ENCODE results near the gene PSPH. TPM values are rescaled to one million over a fixed set of nuclear protein-coding genes. Genes with fewer than 3 reads are reported as not detected.
"Not testable (repeated sequence)": the region's sequence is repeated elsewhere in the genome, so short reads cannot be mapped to it uniquely, and the experiment has no call there.

The PSPH gene
- polyA plus RNA-seq, 1 donor from 2014 or later, result 5.6 TPM

- no peak overlapping the region for H3K4me3 Mint-ChIP-seq
- peaks cover 3% of the 10 kb centered on the region for H3K36me3 Mint-ChIP-seq
- no peaks in the 10 kb centered on the region for H3K9me3 Mint-ChIP-seq
- H3K27ac Mint-ChIP-seq, result no peak overlapping the region
- H3K27me3 Mint-ChIP-seq, result no peaks in the 10 kb centered on the region
- peaks cover 0 to 3% (median 0%) of the 10 kb centered on the region in 3 donors for H3K4me1 Mint-ChIP-seq
Measured at GRCh38 chr7:56040730-56041129, 10.5 kb downstream of the PSPH start.

DNA sequence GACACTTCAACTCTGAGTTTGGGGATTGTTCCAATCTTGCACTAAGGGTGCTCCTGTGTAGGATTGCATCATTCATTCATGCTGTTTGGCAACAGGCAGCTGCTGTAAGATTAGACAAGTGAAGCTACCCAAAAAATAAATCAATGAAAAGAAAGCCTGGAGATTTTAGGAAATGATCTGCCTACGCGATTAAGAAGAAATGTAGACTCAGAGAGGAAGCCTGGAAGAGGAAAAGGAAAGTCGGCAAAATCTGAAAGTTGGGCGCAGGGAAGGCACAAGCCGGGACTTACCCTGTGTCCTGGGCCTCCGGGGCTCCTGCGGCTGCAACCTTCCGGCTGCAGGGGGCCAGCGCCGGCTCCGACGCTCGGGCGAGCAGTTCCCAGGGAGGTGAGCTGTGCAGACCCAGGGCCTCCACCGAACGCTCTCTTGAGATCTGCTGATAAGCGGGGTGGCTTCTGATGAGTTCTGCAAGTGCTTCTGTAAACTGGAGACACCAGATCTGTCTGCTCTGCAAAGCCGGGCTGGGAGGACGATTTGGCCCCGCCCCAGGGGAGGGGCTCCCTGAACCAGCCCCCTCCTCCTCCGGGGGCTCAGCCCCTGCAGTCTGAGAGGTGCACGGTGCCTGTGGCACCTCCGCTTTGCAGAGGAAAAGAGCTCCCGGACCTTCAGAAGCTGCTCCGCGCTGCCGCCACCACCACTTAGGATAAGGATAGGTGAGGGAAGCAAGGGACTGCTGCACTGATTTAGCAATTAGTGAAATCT, 17.4 kb downstream of the PSPH start:
- Mint-ChIP-seq H3K4me1 (peaks cover 0 to 5% (median 4%) of the 10 kb centered on the region in 3 donors), H3K27ac (peak overlapping the region in 1 of 3 donors; percentile 91), H3K27me3 (no peaks in the 10 kb centered on the region), H3K4me3 (peak overlapping the region; percentile 75 to 95 (median 88)), H3K9me3 (no peaks in the 10 kb centered on the region), H3K36me3 (peaks cover 2% of the 10 kb centered on the region)

DNA sequence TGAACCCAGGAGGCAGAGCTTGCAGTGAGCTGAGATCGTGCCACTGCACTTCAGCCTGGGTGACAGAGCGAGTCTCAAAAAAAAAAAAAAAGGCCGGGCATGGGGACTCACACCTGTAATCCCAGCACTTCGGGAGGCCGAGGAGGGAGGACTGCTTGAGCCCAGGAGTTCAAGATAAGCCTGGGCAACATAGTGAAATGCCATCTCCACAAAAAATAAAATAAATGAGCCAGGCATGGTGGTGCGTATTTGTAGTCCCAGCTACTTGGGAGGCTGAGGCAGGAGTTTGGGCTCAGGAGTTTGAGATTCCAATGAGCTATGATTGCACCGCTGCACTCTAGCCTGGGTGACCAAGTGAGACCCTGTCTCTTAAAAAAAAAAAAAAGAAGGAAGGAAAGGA, 18.7 kb downstream of the PSPH start:
- H3K27me3 Mint-ChIP-seq, H3K4me1 Mint-ChIP-seq: not testable (repeated sequence)
- H3K4me3 Mint-ChIP-seq, result peak overlapping the region in 1 of 4 donors; percentile 59

DNA sequence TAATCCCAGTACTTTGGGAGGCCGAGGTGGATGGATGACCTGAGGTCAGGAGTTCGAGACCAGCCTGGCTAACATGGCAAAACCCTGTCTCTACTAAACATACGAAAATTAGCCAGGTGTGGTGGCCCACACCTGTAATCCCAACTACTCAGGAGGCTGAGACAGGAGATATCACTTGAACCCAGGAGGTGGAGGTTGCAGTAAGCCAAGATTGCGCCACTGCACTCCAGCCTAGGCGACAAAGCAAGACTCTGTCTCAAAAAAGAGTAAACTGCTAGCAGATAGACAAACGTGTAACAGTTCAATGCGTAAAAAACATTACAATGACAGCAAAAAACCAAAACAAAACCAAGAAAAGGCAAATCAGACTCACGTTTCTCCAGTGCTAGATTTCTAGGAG, 19.7 kb downstream of the PSPH start:
- H3K27ac Mint-ChIP-seq, H3K27me3 Mint-ChIP-seq, H3K9me3 Mint-ChIP-seq, H3K4me1 Mint-ChIP-seq, H3K36me3 Mint-ChIP-seq: not testable (repeated sequence)
- H3K4me3 Mint-ChIP-seq, result peak overlapping the region in 1 of 4 donors; percentile 59

More for the DNA sequence above, 18.7 kb downstream of the PSPH start:
- H3K36me3 Mint-ChIP-seq, H3K27ac Mint-ChIP-seq, H3K9me3 Mint-ChIP-seq: not testable (repeated sequence)

DNA sequence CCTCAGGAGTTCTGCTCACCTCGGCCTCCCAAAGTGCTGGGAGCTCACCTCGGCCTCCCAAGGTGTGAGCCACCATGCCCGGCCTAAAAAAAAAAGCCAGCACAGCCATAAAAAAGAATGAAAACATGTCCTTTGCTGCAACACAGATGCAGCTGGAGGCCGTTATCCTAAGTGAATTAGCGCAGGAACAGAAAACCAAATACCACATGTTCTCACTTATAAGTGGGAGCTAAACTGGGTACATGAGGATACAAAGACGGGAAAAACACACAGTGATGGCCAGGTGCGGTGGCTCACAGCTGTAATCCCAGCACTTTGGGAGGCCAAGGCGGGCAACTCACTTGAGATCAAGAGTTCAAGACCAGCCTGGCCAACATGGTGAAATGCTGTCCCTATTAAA, 20.9 kb downstream of the PSPH start:
- H3K36me3 Mint-ChIP-seq, result peaks cover 4% of the 10 kb centered on the region
- H3K27ac Mint-ChIP-seq, result no peak overlapping the region
- H3K4me1 Mint-ChIP-seq, result peaks cover 0 to 5% (median 4%) of the 10 kb centered on the region in 3 donors
- H3K4me3 Mint-ChIP-seq, result no peak overlapping the region
- H3K9me3 Mint-ChIP-seq, result no peaks in the 10 kb centered on the region
- no peaks in the 10 kb centered on the region for H3K27me3 Mint-ChIP-seq

- peaks cover 4% of the 10 kb centered on the region for H3K36me3 Mint-ChIP-seq
- no peak overlapping the region for H3K27ac Mint-ChIP-seq
- H3K9me3 Mint-ChIP-seq, result no peaks in the 10 kb centered on the region
- no peaks in the 10 kb centered on the region for H3K27me3 Mint-ChIP-seq
- H3K4me3 Mint-ChIP-seq, result no peak overlapping the region
- H3K4me1 Mint-ChIP-seq, result peaks cover 0 to 5% (median 4%) of the 10 kb centered on the region in 3 donors
Measured at GRCh38 chr7:56028942-56029630, 22.2 kb downstream of the PSPH start.

GRCh38 chr7:56026538-56026937, 24.7 kb downstream of the PSPH start:
- H3K36me3 Mint-ChIP-seq, result peaks cover 4% of the 10 kb centered on the region
- H3K4me1 Mint-ChIP-seq, result no peaks in the 10 kb centered on the region
- no peak overlapping the region for H3K4me3 Mint-ChIP-seq
- H3K27ac Mint-ChIP-seq, result no peak overlapping the region
- no peaks in the 10 kb centered on the region for H3K27me3 Mint-ChIP-seq
- H3K9me3 Mint-ChIP-seq, result no peaks in the 10 kb centered on the region

DNA sequence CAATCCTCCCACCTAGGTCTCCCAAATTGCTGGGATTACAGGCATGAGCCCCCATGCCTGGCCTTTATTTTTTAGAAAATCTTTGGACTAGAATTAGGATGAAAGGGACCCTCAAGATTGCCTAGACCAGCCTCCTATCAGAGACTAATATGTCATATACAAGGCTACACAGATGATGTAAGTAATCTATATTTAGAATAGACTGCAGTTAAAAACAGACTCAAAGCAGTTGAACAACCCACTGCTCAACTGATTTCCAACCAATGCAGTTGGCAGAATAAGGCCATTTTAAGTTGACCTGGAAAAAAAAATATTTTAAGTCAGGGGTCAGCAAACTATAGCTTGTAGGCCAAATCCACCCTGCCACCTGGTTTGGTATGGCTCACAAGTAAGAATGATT, 27.7 kb downstream of the PSPH start:
- Mint-ChIP-seq H3K4me3 (no peak overlapping the region), H3K27ac (no peak overlapping the region), H3K36me3 (peaks cover 5% of the 10 kb centered on the region), H3K27me3 (no peaks in the 10 kb centered on the region), H3K9me3 (no peaks in the 10 kb centered on the region), H3K4me1 (peaks cover 0 to 3% (median 0%) of the 10 kb centered on the region in 3 donors)

- H3K27me3 Mint-ChIP-seq, result no peaks in the 10 kb centered on the region
- peaks cover 4% of the 10 kb centered on the region for H3K36me3 Mint-ChIP-seq
- no peaks in the 10 kb centered on the region for H3K9me3 Mint-ChIP-seq
- H3K4me3 Mint-ChIP-seq, result no peak overlapping the region
- peaks cover 0 to 3% (median 0%) of the 10 kb centered on the region in 3 donors for H3K4me1 Mint-ChIP-seq
- no peak overlapping the region for H3K27ac Mint-ChIP-seq
Measured at GRCh38 chr7:56019501-56019900, 31.7 kb downstream of the PSPH start.

- not testable (repeated sequence) for H3K4me1 Mint-ChIP-seq, H3K9me3 Mint-ChIP-seq, H3K27me3 Mint-ChIP-seq, H3K27ac Mint-ChIP-seq, H3K36me3 Mint-ChIP-seq, H3K4me3 Mint-ChIP-seq
Measured at GRCh38 chr7:56017015-56017414, 34.2 kb downstream of the PSPH start.

- Mint-ChIP-seq H3K36me3 (peaks cover 3% of the 10 kb centered on the region), H3K4me1 (no peaks in the 10 kb centered on the region), H3K9me3 (no peaks in the 10 kb centered on the region), H3K27ac (no peak overlapping the region), H3K27me3 (no peaks in the 10 kb centered on the region), H3K4me3 (no peak overlapping the region)
Measured at GRCh38 chr7:56009695-56010094, 41.5 kb downstream of the PSPH start.

DNA sequence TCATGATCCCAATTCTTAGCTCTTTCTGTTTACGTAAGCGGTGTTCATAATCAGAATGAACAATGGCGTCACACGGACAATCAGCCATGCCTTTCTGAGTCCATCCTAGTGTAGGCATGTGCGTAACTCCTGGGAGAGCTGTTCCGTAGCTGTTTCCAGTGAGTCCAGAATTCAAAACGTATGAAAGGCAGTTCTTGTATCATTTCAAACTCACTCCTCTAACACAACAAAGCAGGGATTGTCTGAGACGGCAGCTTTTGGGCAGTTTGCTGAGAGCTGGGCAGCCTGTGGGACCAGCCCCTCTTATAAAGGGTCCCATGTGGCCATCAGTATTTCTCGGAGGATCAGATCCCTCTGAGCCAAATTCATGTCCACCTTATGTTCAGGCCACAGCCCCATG, 43.4 kb downstream of the PSPH start:
- no peaks in the 10 kb centered on the region for H3K4me1 Mint-ChIP-seq
- no peaks in the 10 kb centered on the region for H3K27me3 Mint-ChIP-seq
- no peaks in the 10 kb centered on the region for H3K9me3 Mint-ChIP-seq
- H3K4me3 Mint-ChIP-seq, result no peak overlapping the region
- H3K27ac Mint-ChIP-seq, result peak overlapping the region in 1 of 3 donors; percentile 19
- H3K36me3 Mint-ChIP-seq, result no peaks in the 10 kb centered on the region

GRCh38 chr7:56007167-56007652, 44.0 kb downstream of the PSPH start:
- no peaks in the 10 kb centered on the region for H3K27me3 Mint-ChIP-seq
- no peak overlapping the region for H3K27ac Mint-ChIP-seq
- no peaks in the 10 kb centered on the region for H3K36me3 Mint-ChIP-seq
- H3K4me1 Mint-ChIP-seq, result no peaks in the 10 kb centered on the region
- H3K4me3 Mint-ChIP-seq, result no peak overlapping the region
- H3K9me3 Mint-ChIP-seq, result no peaks in the 10 kb centered on the region

DNA sequence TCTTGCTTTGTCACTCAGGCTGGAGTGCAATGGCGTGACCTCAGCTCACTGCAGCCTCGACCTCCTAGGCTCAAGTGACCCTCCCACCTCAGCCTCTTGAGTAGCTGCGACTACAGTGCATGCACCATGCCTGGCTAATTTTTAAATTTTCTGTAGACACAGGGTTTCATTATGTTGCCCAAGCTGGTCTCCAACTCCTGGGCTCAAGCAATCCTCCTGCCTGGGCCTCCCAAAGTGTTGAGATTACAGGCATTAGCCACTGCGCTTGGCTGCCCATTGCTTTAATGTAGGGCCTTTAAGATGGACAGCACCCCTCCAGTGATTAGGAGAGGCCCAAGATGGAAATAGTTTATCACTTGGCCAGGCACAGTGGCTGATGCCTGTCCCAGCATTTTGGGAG, 47.5 kb downstream of the PSPH start:
- Mint-ChIP-seq H3K27me3 (no peaks in the 10 kb centered on the region), H3K4me1 (no peaks in the 10 kb centered on the region), H3K36me3 (no peaks in the 10 kb centered on the region), H3K9me3 (peaks cover 0 to 2% (median 0%) of the 10 kb centered on the region in 3 donors), H3K4me3 (no peak overlapping the region), H3K27ac (no peak overlapping the region)

DNA sequence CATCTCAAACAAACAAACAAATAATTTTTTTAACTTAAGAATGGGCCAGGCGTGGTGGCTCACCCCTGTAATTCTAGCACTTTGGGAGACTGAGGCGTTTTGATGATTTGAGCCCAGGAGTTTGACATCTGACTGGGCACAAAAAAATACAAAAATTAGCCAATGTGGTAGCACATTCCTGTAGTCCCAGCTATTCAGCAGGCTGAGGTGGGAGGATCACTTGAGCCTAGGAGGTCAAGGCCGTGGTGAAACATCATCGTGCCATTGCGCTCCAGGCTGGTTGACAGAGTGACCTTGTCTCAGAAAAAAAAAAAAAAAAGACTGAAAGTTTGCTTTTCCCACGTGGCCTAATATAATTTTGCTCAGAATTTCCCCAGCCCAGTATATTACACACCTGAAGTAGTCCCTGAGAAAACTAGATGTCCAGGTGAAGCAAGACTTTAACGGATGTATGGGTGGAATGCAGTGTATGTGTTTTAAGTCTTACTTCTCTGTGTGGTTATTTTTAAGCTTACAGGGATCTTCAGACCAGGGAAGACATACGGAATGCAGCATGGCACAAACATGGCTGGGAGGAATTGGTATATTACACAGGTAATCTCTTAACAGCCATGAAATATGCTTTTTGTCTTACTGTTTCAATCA, 54.3 kb downstream of the PSPH start:
- Mint-ChIP-seq H3K36me3 (peaks cover 10% of the 10 kb centered on the region), H3K4me3 (no peak overlapping the region), H3K27ac (peak overlapping the region in 1 of 3 donors; percentile 6), H3K27me3 (no peaks in the 10 kb centered on the region), H3K9me3 (peaks cover 0 to 2% (median 0%) of the 10 kb centered on the region in 3 donors), H3K4me1 (no peaks in the 10 kb centered on the region)
